Uterus (tissue), 4 donors: ENCODE data around the gene KBTBD3. TPM values are rescaled to one million over a fixed set of nuclear protein-coding genes. Genes with fewer than 3 reads are reported as not detected.
"Not testable (repeated sequence)": the region's sequence is repeated elsewhere in the genome, so short reads cannot be mapped to it uniquely, and the experiment has no call there.

Experiments used
- DNase-seq, 2 donors: peaks; one replicate each; pipeline ENCODE4 v3.0.0-alpha.2; 2019 to 2020
- H3K27ac ChIP-seq, 2 donors: fragments of 200-600 bp; sonication (generic); 1 replicate in 1 of 2; 2 replicates in 1 of 2; pipeline ENCODE4 v1.5.1; 2016 to 2018
- H3K27me3 ChIP-seq, 2 donors: fragments of 200-600 bp; sonication (generic); one replicate each; pipeline ENCODE4 v1.5.1; 2018 to 2019; ENCODE audit warnings: control low read depth in 1 of 2
- H3K36me3 ChIP-seq, 2 donors: fragments of 200-600 bp; sonication (generic); one replicate each; pipeline ENCODE4 v1.5.1; 2019; ENCODE audit warnings: control low read depth in 1 of 2
- H3K4me1 ChIP-seq, 2 donors: fragments of 200-600 bp; sonication (generic); one replicate each; pipeline ENCODE4 v1.5.1; 2018 to 2019; ENCODE audit warnings: control low read depth in 1 of 2
- H3K4me3 ChIP-seq, 2 donors: fragments of 200-600 bp; sonication (generic); 1 replicate in 1 of 2; 2 replicates in 1 of 2; pipeline ENCODE4 v1.5.1; 2018 to 2019; ENCODE audit warnings: mild to moderate bottlenecking in 1 of 2
- H3K9me3 ChIP-seq, 2 donors: fragments of 200-600 bp; sonication (generic); one replicate each; pipeline ENCODE4 v1.5.1; 2019; ENCODE audit warnings: control low read depth in 1 of 2
- CTCF ChIP-seq, 4 experiments: fragments of 200-600 bp in 2 of 4; fragments of 450-650 bp in 2 of 4; sonication (generic) in 2 of 4; IDR thresholded peaks; one replicate each; pipeline ENCODE4 v1.5.1; 2016 to 2019; ENCODE audit warnings: antibody characterized with exemption in 4 of 4, mild to moderate bottlenecking in 2 of 4, moderate library complexity in 1 of 4
- POLR2A ChIP-seq, 2 donors: fragments of 450-650 bp; IDR thresholded peaks; one replicate each; pipeline ENCODE4 v1.6.1; 2016; ENCODE audit warnings: antibody characterized with exemption in 2 of 2, mild to moderate bottlenecking in 1 of 2, moderate library complexity in 1 of 2
- intact Hi-C: fragments of 100-400 bp; cut with DNase I; formaldehyde crosslinking; loops from one replicate; pipeline ENCODE4 v1.15.1; 2023; ENCODE audit warnings: low total_unique reads
- total RNA-seq, 4 donors: library from RNA; depleted of rRNA in 3 of 4; stranded (reverse); fragments of >200 nt in 3 of 4; gene quantifications; one replicate each; pipeline versions ENCODE4 v1.1.0 to v1.2.4, GENCODE V29; 2014 to 2023
- donor health status: DM: yes; HTN: yes; CAD: no.

The KBTBD3 gene
- total RNA-seq, 4 donors from 2014 or later = 2.6 to 15.0 (median 8.5) TPM

GRCh38 chr11:106061954-106062949 lies 14.9 kb downstream of the KBTBD3 start:
- no peak for DNase-seq
- Histone ChIP-seq H3K36me3 (no peaks in the 10 kb centered on the region), H3K27me3 (no peaks in the 10 kb centered on the region), H3K9me3 (no peaks in the 10 kb centered on the region), H3K4me3 (no peak overlapping the region), H3K27ac (no peak overlapping the region), H3K4me1 (no peaks in the 10 kb centered on the region)
- intact Hi-C loops = no loop called here
- TF ChIP-seq CTCF (IDR thresholded peaks at IDR 0.05) = no peak
- no peak for TF ChIP-seq POLR2A (IDR thresholded peaks at IDR 0.05)

- Histone ChIP-seq H3K4me3 (no peak overlapping the region), H3K9me3 (no peaks in the 10 kb centered on the region), H3K4me1 (no peaks in the 10 kb centered on the region), H3K27me3 (no peaks in the 10 kb centered on the region), H3K36me3 (no peaks in the 10 kb centered on the region), H3K27ac (no peak overlapping the region)
- no peak for TF ChIP-seq POLR2A (IDR thresholded peaks at IDR 0.05)
- intact Hi-C loops = no loop called here
- DNase-seq = no peak
These were observed 15.8 kb downstream of the KBTBD3 start for GRCh38 chr11:106061249-106061784.

- Histone ChIP-seq H3K4me3 (no peak overlapping the region), H3K9me3 (no peaks in the 10 kb centered on the region), H3K27me3 (no peaks in the 10 kb centered on the region), H3K4me1 (no peaks in the 10 kb centered on the region), H3K27ac (no peak overlapping the region), H3K36me3 (no peaks in the 10 kb centered on the region)
- intact Hi-C loops = no loop called here
- no peak for DNase-seq
- no peak for TF ChIP-seq CTCF (IDR thresholded peaks at IDR 0.05)
- TF ChIP-seq POLR2A (IDR thresholded peaks at IDR 0.05) = no peak
These were observed 17.5 kb downstream of the KBTBD3 start for GRCh38 chr11:106059617-106060016.

- H3K4me3 ChIP-seq, H3K9me3 ChIP-seq, H3K27me3 ChIP-seq, H3K36me3 ChIP-seq, intact Hi-C loops, H3K4me1 ChIP-seq, H3K27ac ChIP-seq, DNase-seq: not testable (repeated sequence)
These were observed 18.8 kb downstream of the KBTBD3 start for GRCh38 chr11:106058377-106058776.

GRCh38 chr11:106051103-106051502 lies 26.0 kb downstream of the KBTBD3 start:
- intact Hi-C loops = no loop called here
- DNase-seq = no peak
- Histone ChIP-seq H3K27ac (no peak overlapping the region), H3K4me3 (no peak overlapping the region), H3K9me3 (no peaks in the 10 kb centered on the region), H3K36me3 (no peaks in the 10 kb centered on the region), H3K4me1 (no peaks in the 10 kb centered on the region), H3K27me3 (no peaks in the 10 kb centered on the region)
- TF ChIP-seq POLR2A (IDR thresholded peaks at IDR 0.05) = no peak
- TF ChIP-seq CTCF (IDR thresholded peaks at IDR 0.05) = no peak
